GM11168 (cell line): ENCODE results near the gene TAS2R42.

Experiments
- in situ Hi-C: fragments of 300-500 bp; cut with MboI; formaldehyde crosslinking; loops from one replicate; pipeline ENCODE4 v1.12.0; 2022; ENCODE audit warnings: low sequenced_read_pairs; ENCODE audit not compliant: unreplicated experiment

Gene TAS2R42

GRCh38 chr12:11150832-11151231, 35.9 kb downstream of the TAS2R42 start:
- in situ Hi-C loops: no loop called here

GRCh38 chr12:11147420-11147819, 39.3 kb downstream of the TAS2R42 start:
- in situ Hi-C loops: no loop called here

- in situ Hi-C loops: no loop called here
These were observed 42.4 kb downstream of the TAS2R42 start for GRCh38 chr12:11144297-11144696.

- in situ Hi-C loops: no loop called here
These were observed 43.4 kb downstream of the TAS2R42 start for GRCh38 chr12:11143352-11143751.

- in situ Hi-C loops: no loop called here
These were observed 50.7 kb downstream of the TAS2R42 start for GRCh38 chr12:11136075-11136474.
